GM19043 (cell line): Measurements from ENCODE around the gene HIPK2.
"Not testable (repeated sequence)": the region's sequence is repeated elsewhere in the genome, so short reads cannot be mapped to it uniquely, and the experiment has no call there.

Source experiments
- ATAC-seq: cut with Tn5 transposase; IDR thresholded peaks from one replicate; pipeline ENCODE4 v1.9.1; 2021; ENCODE audit warnings: low read depth; ENCODE audit not compliant: unreplicated experiment

The HIPK2 gene

DNA sequence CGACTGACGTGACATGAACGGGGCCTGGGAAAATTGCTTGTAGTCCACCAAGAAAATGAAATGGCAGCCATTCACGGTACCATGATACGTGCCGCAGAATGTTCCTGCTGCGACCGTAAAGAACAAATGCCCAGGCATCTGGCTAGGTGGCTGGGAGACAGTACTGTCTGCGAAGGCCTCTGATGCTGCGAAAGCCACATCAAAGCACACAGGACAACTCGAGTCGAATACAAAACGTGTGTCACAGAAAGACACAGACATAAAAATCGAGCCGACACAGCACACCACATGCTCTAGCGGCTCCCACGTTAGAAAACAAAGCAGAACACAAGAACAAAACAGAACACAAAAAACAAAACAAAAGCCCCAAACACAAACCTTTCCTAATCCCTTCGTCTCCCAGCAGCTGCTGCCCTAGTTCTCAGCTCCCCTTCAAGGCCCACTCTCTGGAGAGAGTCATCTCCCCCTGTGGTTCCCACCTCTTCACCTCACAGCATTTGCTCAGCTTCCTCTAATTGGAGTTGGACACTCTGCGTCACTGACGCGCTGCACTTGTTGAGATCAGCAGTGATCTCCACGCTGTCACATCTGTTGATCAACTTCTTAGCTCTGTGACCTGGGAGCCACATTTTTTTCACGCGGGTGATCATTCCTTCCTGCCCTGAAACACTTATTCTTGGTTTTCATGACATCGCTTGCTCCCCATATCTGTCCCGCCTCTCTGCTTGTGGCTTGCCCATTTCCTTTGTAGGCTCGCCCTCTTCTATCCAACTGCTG is 142.1 kb downstream of the HIPK2 start:
- no peak for ATAC-seq

DNA sequence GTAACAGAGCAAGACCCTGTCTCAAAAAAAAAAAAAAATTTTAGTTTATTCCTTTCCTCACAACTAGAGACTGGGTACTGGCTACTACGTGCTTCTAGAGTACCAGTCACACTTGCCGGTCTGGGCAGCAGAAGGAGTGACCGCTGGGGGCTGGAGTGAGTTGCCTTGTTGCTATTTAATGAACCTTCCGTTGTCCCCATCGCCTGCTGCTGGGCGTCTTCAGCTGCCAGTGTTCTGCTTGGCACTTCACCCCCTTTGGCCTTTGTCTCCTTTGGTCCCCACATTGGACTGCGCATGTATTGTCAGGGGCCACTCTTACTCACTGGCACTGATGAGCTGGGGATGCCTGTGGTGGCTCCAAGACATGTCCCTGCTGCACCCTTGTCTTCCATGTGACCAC is 143.7 kb downstream of the HIPK2 start:
- ATAC-seq, result no peak

DNA sequence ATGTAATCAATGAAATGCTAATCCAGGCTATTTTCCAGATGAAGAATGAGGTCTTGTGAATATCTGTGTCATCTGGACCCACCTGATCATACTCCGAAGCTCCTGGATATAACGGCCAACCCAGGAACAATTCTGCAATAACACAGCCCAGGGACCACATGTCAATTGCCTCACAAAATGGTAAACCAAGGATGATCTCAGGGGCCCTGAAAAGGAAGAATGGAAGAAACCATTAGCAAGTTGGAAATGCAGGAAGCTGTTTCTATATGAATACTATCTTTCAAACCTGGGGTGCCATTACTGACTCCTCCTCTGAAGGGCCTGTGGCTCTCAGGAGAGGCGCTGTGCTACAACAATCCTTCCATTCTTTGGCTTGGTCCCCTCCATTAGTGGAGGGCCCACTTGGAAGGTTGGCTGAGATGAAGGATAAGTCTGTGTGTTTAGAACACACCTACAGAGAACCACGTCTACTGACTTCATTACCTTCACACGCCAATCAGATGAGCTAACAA is 146.2 kb downstream of the HIPK2 start:
- no peak for ATAC-seq

DNA sequence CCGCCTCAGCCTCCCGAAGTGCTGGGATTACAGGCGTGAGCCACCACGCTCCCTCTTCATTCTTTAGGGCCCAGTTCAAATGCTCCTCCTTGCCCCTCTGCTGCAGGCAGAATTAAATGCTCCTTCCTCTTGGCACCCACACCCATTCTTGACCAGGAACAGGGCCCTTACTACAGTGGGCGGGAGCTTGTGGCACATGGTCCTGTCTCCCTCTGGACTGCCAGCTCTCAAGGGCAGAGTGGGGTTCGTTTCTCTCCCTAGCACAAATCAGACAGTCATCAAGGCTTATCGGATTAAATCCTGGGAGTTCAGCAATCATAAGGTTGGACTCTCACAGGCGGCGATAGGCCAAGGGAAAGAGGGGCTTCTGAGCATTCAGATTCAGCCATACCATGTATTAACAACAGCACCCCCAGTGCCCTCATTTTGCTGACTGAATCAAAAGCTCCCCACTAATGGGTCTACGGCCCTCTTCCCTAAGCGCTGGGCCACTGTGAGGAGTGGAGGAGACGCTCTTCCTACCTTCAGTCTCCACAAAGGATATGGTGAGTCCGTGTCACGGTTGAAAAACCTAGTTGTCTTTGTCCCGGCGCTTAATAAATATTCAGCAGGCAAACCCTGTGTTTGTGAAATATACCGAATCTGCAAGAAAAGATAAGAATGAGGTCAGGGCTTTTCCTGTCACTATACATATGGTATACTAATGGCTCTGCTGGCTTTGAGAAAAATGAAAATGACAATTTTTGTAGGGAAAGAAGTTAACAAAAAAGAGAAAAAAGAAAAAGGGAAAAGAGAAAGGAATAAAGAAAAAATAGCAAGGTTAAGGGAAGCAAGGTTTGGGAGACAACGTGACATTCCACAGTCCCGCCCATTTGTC is 146.9 kb downstream of the HIPK2 start:
- ATAC-seq, result no peak

DNA sequence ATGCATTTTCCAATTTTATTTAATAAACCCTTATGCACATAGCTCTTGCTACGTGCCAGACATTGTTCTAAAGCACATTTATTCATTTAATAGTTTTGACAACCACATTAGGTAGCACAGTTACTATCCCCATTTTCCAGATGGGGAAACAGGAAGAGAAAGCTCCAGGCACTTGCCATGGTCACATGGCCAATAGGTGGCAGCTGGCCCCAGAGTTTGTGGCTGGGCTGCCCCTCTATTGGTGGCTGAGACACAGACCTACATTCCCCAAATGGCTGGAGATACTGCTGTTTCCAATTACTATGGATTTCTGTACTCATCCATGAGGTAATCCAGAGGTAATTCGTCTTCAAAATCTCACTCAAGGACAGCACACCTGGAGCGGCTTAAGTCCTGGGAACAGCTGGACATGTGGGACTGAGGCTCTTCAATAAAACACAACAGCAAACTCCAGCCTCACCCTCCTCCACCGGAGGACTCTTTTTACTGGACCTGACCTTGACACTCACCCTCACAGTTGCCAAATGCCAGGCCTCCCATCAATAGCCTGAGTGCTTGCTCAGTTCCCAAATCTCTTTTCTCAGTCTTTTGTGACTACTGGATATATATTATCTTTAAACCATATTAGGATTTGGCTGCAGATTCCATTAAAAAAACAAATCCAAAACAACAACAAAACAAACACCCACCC is 148.3 kb downstream of the HIPK2 start:
- ATAC-seq, result no peak

DNA sequence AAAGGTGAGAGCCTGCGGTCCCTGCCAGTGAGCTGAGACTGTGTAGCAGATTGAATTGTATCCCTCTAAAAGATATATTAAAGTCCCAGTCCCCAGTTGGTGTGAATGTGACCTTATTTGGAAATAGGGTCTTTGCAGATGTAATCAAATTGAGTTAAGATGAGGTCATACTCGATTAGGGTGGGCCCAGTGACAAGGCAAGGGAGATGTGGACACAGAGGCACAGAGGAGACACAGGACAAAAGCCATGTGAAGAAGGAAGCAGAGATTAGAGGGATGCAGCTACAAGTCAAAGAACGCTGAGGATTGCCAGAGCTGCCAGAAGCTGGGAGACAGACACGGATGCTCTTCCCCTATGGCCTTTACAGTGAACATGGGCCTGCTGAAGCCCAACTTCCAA is 150.0 kb downstream of the HIPK2 start:
- ATAC-seq, result no peak

DNA sequence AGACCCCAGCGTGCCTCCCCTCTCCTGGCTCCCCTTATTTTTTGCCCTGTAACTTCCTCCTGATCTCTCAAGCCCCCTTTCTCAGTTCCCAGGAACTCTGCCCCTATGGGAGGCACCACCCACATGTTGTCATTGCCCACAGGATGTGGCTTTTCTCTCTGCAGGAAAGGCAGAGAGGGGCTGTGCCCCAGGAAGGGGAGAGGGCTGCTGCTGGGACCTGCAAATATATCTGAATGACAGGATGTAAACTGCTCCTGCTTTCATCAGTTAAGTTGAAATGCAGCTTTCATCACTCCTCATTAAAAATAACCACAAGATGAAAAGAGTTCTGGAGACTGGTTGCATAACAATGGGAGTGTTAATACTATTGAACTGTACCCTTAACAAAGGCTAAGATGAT is 151.0 kb downstream of the HIPK2 start:
- no peak for ATAC-seq

DNA sequence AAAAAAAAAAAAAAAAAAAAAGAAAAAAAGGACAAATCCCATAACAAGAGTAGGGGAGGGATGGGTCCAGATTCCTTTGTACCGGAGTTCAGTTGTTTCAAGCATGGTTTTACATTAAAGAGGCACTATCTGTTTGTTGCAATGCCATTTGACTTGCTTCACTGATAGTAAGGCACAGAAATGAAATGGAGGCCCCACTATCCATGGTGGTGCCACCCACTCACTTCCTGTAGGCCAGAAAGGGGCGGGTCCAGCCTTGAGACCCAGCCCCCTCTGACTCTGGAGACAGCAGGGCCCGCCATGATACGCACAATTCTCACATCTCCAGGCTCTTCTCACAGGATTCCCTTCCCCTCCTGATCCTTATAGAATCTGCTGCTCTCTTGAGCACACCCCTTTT is 154.3 kb downstream of the HIPK2 start:
- ATAC-seq, result no peak

DNA sequence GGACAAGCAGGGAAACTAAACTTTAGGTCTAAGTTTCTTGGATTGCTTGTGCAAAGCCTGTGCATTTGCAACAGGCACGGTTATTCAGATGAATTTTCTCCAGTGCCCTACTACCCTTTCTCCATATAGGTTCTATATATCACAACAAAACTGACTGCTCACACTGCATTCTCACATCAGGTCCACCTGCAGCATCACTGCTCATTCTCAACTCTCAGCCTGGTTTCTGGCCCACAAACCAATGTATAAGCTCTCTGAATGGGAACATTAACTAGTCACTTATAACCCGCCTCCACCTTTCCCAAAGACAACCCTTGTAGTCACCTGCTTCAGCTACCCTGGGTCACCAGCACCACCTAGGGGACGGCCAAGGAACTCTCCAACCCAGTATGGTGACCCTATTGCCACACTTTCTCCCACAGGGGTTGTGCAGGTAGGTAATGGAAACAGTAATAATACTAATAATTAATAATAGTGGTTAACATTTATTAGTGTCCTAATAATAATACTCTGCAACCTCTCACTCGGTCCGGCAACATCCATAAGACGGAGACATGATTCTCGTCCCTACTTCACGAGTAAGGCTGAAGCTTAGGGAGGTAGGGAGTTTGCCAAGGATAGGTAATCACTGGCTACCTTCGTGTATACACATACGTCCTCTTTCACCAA is 157.0 kb downstream of the HIPK2 start:
- ATAC-seq, result no peak

DNA sequence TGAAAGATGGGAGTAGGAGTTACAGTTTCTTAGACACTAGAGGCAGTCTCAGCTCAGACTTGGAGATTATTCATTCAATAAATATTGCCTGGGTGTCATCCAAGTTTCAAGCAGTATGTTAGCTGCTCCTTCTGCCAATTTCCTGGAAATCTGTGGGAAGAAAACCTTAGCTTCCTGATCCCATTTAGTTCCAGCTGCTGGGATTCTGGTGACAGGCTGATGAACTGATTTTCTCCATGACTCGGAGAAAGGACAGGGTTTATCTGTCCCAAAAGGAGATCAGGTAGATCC is 158.5 kb downstream of the HIPK2 start:
- no peak for ATAC-seq

DNA sequence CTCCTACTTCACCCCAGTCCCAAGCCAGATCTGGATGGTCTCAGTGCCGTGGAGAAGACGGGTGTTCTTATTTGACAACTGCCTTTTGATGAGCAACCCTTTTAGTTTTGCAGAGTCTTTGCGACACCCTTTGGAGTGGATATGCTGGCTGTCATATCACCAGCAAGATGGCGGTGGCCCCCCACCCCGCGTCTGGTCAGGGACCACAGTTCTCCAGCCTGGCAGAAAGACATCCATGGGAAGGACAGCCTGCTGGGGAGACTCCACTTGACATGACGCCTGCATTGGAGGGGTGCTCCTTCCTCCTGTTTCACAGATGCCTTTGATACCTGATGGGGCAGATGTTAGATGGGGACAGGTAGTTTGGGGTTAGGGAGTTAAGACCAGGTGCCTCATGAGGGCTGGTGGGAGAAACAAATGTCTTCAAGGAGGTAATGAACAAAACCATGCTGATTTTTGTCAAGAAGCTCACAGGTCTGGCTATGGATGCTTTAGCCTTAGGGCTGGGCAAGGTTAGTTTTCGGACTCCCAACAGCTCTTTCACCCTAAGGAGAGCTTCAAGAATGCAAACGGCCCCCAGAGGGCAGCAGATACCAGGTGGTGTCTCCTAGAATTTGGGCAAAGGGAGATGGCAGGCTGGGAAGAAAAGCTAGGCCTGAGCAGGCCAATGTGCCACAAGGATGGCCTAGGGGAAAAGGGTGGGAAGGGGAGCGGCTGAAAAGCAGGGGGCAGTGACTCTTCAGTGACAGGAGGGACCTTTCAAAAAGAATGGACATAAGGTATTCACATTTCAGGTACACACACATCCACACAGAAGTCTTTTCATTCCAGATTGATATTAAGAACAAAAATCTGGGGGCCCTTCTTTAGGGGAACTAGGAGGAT is 159.1 kb downstream of the HIPK2 start:
- no peak for ATAC-seq

DNA sequence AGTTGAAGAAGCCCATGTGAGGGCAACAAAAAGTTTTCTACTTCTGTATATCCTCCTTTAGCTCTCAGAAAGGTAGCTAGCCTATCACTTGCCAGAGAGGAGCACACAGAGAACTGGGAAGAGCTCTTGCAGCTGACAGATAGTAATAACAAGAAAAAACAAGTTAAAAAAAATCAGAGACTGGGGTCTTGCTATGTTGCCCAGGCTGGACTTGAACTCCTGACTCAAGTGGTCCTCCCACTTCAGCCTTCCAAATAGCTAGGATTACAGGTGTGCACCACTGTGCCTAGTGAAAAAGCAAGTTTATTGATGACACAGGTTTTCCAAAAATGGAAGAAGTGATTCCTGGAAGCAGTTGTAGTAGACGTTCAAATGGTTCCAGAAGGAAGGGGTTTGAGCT is 160.7 kb downstream of the HIPK2 start:
- no peak for ATAC-seq

DNA sequence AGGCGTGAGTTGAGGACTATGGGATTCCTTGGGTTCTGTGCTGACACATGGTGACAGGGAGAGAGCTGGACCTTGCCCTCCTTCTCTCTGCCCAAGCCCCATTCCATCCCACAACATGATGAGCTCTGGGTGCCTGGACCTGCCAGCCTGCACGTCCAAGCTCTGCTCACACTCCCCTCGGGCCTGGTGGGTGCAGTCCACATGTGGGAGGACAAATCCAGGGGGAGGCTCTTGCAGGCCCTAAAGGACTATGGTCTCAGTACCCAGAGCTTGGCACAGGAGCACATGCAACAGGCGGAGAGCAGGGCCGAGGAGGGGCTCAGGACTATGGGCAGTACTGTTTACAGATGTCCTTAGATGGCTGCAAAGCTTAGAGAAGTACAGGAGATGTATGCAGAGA is 162.9 kb downstream of the HIPK2 start:
- no peak for ATAC-seq

DNA sequence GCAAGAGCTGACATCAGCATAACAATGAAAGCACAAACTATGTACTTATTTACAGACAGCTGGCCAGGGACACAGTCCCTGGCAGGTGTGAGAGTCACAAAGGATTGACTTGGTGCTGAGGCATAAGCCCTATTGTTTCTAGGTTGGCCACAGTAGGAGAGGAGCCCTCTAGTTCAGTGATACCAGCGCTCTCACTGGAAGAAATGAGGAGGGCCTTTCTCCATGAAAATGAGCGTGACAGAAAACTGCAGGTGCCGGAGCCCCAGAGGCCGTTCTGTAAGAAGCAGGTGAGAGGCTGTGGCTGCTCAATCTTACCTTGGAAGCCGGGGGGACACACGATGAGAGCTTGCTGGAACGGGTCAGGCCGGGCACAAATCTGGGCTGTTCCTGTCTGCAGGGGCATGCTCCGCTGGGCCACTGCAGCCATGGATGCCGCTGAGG is 163.8 kb downstream of the HIPK2 start:
- no peak for ATAC-seq

DNA sequence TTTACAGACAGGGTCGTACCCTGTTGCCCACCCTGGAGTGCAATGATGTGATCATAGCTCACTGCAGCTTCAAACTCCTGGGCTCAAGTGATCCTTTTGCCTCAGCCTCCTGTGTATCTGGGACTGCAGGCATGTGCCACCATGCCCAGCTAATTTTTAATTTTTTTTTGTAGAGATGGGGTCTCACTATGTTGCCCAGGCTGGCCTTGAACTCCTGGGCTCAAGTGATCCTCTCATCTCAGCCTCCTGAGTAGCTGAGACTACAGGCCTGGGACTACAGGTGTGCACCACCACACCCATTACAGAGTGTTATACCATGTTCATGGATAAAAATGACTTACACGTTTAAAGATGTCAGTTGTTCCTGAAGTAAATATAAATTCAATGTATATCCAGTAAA is 166.2 kb downstream of the HIPK2 start:
- not testable (repeated sequence) for ATAC-seq

DNA sequence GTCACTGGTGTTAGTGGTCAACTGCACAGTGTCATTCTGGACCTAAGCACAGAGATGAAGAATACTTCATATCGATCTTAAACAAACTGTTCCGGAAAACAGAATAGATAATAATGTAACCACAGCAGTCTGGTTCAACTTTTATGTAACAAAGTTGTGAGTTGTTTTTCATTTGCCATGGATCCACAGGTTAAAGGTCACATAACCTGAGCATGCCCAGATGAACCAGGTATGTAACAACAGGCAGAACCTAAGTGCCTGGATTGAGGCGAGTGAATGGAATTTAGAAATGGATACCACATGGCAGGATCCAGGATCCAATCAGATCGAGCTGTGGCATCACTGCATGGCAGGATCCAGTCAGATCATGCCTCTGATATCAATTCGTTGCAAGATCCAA is 167.2 kb downstream of the HIPK2 start:
- no peak for ATAC-seq

DNA sequence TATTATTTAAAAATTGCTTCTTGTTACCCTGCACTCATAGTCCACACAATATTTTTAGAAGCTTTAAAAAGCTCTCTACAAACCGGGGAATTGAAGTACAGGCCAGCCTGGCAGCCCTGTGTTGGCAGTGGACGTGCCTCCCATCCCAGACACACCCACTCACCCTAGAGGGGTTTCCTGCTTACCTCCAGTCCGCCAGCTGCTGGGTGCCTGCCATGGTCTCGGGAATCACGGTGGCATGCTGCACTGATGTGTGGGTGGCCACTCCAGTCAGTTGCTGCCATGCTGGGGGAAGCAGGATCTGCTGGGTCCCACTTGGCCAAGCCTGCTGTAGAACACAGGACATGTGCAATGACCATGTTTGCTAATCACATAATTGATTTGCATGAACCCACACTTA is 173.9 kb downstream of the HIPK2 start:
- no peak for ATAC-seq

DNA sequence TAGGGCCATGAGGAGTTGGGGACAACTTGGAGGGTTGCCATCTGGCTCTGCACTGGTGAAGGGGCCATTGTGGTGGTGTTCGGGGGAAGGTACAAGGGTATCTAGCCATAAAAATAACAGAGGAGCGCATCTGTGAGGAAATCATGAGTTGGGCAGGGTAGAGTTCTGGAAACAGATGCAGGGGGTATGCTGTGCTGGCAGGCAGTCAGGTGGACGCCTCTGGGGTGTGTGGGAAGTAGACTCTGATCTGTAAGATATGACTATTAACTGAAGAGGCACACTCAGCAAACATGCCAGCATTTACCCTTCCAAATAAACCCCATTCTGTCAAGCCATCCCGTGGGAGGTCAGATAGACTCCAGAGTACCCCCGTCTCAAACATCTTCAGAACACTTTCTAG is 174.5 kb downstream of the HIPK2 start:
- ATAC-seq, result no peak

DNA sequence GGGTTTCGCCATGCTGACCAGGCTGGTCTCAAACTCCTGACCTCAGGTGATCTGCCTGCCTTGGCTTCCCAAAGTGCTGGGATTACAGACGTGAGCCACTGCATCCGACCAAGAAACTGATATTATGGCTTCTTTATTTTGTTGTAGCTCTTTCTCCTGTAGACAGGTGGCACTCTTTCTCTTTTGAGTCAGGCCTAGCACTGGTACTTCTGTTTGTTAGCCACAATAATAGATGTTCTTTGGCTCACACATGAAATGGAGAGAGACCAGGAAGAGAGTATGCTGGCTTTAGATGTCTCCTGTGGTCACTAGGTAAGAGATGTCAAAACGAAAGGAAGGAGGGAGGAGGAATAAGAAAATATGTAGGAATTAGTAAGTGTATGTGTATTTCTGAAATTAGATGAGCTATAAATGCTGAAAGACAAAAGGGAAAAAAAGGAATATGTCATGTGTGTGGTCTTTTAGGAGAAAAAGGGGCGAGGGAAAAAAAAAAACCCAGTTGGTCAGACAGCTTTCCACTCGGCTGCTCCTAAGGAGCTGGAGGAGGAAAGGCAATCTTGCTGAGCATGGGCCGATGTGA is 175.6 kb downstream of the HIPK2 start:
- peak; percentile 61 for ATAC-seq
